Mesothelial cell of epicardium (in vitro differentiated cells): ENCODE results near the gene PARD3B. TPM values are rescaled to one million over a fixed set of nuclear protein-coding genes. Genes with fewer than 3 reads are reported as not detected.

Source experiments
- DNase-seq, 2 experiments: peaks; one replicate each; pipeline ENCODE4 v3.0.0; 2021; ENCODE audit warnings: low spot score in 2 of 2; ENCODE audit not compliant: unreplicated experiment in 2 of 2
- H3K27ac Mint-ChIP-seq: 2 replicates; pipeline ENCODE4 v1.8.0; 2021; ENCODE audit warnings: mixed read lengths
- H3K27me3 Mint-ChIP-seq: 2 replicates; pipeline ENCODE4 v1.8.0; 2021; ENCODE audit warnings: low read depth, mixed read lengths
- H3K36me3 Mint-ChIP-seq: 2 replicates; pipeline ENCODE4 v1.8.0; 2021; ENCODE audit warnings: mixed read lengths
- H3K4me1 Mint-ChIP-seq: 2 replicates; pipeline ENCODE4 v1.8.0; 2021; ENCODE audit warnings: mixed read lengths
- H3K4me3 Mint-ChIP-seq: 2 replicates; pipeline ENCODE4 v1.8.0; 2021; ENCODE audit warnings: mild to moderate bottlenecking, moderate library complexity, mixed read lengths
- H3K9me3 Mint-ChIP-seq: 2 replicates; pipeline ENCODE4 v1.8.0; 2021; ENCODE audit warnings: mixed read lengths
- CTCF ChIP-seq: fragments of 200-600 bp; sonication (generic); IDR thresholded peaks from one replicate; pipeline ENCODE4 v1.5.0; 2021; ENCODE audit warnings: antibody characterized with exemption; ENCODE audit not compliant: unreplicated experiment
- total RNA-seq: library from RNA; stranded (reverse); gene quantifications from 3 replicates; pipeline ENCODE4 v1.2.1, GENCODE V29; 2021

Gene PARD3B
- total RNA-seq, 1 donor from 2014 or later: 23.4 TPM

GRCh38 chr2:205656461-205656860 lies 1111.2 kb downstream of the PARD3B start:
- peaks cover 10% of the 10 kb centered on the region for H3K4me1 Mint-ChIP-seq
- H3K9me3 Mint-ChIP-seq: no peaks in the 10 kb centered on the region
- DNase-seq: no peak
- H3K4me3 Mint-ChIP-seq: no peak overlapping the region
- TF ChIP-seq CTCF: no peak
- no peaks in the 10 kb centered on the region for H3K27me3 Mint-ChIP-seq
- H3K36me3 Mint-ChIP-seq: no peaks in the 10 kb centered on the region
- H3K27ac Mint-ChIP-seq: no peak overlapping the region

GRCh38 chr2:205656941-205657340 lies 1111.7 kb downstream of the PARD3B start:
- DNase-seq: no peak
- no peaks in the 10 kb centered on the region for H3K36me3 Mint-ChIP-seq
- no peak for TF ChIP-seq CTCF
- H3K9me3 Mint-ChIP-seq: no peaks in the 10 kb centered on the region
- H3K27me3 Mint-ChIP-seq: no peaks in the 10 kb centered on the region
- H3K4me3 Mint-ChIP-seq: no peak overlapping the region
- no peak overlapping the region for H3K27ac Mint-ChIP-seq
- peaks cover 10% of the 10 kb centered on the region for H3K4me1 Mint-ChIP-seq

- peaks cover 10% of the 10 kb centered on the region for H3K4me1 Mint-ChIP-seq
- H3K4me3 Mint-ChIP-seq: no peak overlapping the region
- TF ChIP-seq CTCF: no peak
- DNase-seq: no peak
- no peaks in the 10 kb centered on the region for H3K27me3 Mint-ChIP-seq
- H3K36me3 Mint-ChIP-seq: no peaks in the 10 kb centered on the region
- no peaks in the 10 kb centered on the region for H3K9me3 Mint-ChIP-seq
- no peak overlapping the region for H3K27ac Mint-ChIP-seq
Observed at GRCh38 chr2:205657579-205657978, 1112.3 kb downstream of the PARD3B start.

GRCh38 chr2:205658068-205658467 lies 1112.8 kb downstream of the PARD3B start:
- Mint-ChIP-seq H3K27ac (no peak overlapping the region), H3K36me3 (no peaks in the 10 kb centered on the region), H3K9me3 (no peaks in the 10 kb centered on the region), H3K4me1 (peaks cover 10% of the 10 kb centered on the region), H3K4me3 (no peak overlapping the region), H3K27me3 (no peaks in the 10 kb centered on the region)
- TF ChIP-seq CTCF: no peak
- DNase-seq: no peak

- no peak overlapping the region for H3K4me3 Mint-ChIP-seq
- no peak for TF ChIP-seq CTCF
- H3K36me3 Mint-ChIP-seq: no peaks in the 10 kb centered on the region
- H3K27ac Mint-ChIP-seq: no peak overlapping the region
- no peak for DNase-seq
- H3K9me3 Mint-ChIP-seq: no peaks in the 10 kb centered on the region
- peaks cover 10% of the 10 kb centered on the region for H3K4me1 Mint-ChIP-seq
- no peaks in the 10 kb centered on the region for H3K27me3 Mint-ChIP-seq
Observed at GRCh38 chr2:205658572-205658971, 1113.3 kb downstream of the PARD3B start.

- Mint-ChIP-seq H3K27me3 (no peaks in the 10 kb centered on the region), H3K36me3 (no peaks in the 10 kb centered on the region), H3K4me1 (peaks cover 10% of the 10 kb centered on the region), H3K9me3 (no peaks in the 10 kb centered on the region), H3K4me3 (no peak overlapping the region), H3K27ac (no peak overlapping the region)
- no peak for DNase-seq
- TF ChIP-seq CTCF: no peak
Observed at GRCh38 chr2:205659922-205660321, 1114.6 kb downstream of the PARD3B start.
